Esophagus mucosa (tissue), 1 donor: ENCODE measurements around the gene PDIA6. TPM values are rescaled to one million over a fixed set of nuclear protein-coding genes. Genes with fewer than 3 reads are reported as not detected.
A peak's percentile ranks its signal among the peaks of the same experiment; 100 is the strongest.

ENCODE experiments used
- ATAC-seq: fragments of 200-7000 bp; cut with Tn5 transposase; one replicate; pipeline ENCODE4 v1.9.1; 2020
- total RNA-seq: library from RNA; stranded (reverse); gene quantifications from one replicate; pipeline ENCODE4 v1.2.4, GENCODE V29; 2023
- donor health status: DM: yes; HTN: yes; CAD: no.

The PDIA6 gene
- total RNA-seq, 1 donor from 2014 or later: 90.4 TPM

DNA sequence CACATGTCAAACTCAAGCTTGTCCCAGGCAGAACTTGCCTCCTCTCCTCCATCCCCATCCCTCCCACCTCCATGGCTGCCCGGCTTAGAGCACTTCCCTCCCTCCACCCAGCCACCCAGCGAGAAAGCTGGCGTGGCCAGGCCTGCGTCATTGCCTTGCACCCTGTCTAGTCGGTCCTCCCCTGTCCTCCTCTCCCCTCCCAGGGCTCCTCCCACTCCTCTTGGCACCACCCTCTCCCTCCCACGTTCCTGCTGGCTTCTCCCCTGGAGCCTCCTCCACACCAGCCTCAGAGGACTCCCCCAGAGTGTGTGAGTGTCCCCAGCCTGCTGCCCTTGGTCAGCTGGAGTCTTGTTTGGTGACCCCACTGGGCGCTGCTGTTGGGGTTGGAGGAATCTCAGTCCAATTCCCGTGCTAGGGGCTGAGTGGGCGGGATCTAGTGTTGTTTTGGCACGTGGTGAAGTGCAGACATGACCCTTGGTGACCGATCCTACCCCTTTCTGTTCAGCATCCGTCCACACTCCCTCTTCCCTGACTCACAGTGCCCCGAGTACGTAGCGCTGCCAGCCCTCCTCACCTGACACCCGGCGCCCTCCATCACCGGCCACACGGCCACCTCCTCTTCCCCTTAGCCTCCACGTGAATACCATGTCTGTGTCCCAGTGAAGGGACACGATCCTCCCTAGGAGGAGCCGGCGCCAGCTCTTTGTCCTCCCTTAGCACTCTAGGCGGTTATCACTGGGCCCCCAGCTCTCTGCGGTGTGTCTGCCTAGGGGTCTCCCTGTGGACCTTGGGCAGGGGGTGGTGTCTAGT is 49.7 kb downstream of the PDIA6 start:
- ATAC-seq: peak; percentile 33

DNA sequence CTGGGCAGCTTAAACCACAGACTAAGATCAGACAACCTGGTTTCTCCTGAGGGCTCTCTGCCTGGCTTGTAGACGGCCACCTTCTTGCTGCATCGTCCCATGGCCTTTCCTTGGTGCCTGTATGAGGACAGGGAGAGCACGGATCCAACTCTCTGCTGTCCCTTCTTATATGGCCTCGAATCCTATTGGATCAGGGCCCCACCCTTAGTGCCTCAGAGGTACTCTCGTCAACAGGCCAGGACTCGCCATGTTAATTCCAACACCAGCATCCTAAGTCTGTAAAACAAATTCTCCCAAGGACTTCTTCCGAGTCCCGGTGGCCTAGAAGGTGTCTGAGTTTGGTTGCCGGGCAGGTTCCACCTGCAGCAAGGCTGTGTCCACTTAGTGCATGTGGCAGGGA is 51.0 kb downstream of the PDIA6 start:
- no peak for ATAC-seq

DNA sequence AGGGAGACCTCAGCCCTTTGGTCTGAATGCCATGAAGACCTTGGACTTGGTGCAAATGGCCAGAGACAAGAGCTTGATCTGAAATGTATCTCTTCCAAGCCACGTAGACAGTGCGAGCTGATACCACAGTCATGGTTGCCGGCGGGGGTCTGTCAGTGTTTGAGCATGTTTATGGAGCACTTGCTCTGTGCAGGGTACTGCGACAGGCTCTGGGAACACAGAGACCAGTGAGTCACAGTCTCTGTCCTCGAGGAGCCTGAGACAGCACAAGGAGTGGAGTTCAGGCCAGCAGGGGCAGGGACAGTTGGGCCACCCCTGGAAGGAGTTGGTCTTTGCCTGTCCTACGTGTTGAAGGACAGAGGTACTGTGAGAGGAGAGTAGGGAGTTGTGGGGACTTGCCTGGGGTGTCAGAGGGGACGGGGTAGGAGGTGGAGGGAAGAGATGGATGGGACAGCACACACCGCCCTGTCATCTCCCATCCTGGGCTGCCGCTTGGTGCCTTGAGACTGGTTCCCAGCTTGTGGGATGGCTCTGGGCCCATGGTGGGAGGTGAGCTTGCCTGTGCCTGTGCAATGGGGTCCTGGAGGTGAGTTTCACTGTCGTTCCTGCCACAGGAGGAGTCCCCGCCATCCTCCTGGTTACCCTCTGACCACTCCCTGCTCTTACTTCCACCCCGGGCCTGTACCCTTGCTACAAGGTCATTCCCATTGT is 51.6 kb downstream of the PDIA6 start:
- ATAC-seq: no peak

DNA sequence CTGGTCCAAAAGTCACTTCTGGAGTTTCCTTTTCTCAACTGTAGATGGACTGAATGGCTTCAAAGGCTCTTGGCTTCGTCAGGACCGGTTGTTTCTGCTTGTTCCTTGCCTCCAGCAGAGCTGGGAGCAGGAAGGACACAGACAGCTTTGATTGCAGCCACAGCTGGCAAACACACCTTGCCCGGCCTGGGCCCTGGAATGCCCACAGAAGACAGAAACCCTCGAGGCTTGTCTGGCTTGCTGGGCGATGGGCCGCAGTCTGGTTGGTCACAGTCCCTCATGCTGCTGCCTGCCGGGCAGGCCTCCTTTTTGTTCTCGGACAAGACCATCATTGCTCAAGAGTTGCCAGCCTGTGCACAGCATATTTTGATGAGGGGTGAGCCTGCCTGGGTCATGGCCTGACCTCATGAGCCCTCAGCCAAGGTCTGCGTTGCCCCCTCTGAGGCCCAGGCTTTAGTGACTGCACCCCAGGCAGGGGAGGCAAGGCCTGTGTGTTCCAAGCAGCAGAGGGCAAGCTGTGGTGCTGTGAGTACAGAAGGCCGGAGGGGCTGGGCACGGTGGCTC is 53.4 kb downstream of the PDIA6 start:
- ATAC-seq: peak; percentile 19

DNA sequence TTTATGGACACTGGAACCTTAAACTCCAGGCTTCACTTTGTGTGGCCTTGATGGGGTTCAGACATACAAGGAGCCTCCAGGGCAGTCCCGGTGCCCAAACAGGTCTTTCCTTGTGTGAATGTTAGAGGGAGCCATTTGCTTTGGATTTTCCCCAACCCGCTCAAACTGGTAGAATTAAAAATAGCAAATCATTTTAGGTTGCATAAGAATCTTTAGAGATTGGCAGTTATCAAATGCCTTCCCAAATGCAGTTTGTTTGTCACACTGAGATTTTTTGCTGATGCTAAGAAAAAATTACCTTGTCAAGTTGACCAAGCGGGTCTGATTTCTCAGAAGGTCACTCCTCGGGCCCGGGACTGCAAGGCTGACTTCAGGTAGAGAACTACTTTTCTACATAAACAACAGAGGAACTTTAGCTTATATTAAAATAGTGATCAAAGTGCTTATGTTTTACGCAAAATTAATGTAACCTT is 54.7 kb downstream of the PDIA6 start:
- ATAC-seq: no peak

DNA sequence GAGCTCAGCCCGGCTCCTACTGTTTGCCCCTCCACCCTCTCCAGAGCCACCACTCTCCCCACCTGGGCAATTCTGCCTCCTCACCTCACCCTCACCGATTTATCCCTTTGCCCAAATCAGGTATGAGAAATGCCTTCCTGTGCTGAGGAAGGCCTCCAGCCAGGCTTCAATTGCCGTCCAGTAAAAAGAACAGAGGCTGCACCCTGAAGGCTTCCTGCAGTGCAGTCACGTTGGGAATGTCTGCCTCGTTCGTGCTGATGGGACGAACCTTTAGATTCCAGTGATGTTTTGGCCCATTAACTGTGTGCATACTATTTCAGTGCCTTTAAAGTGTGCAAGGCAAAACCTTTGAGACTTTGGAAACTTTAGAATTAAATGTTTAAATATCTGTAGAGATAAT is 57.0 kb downstream of the PDIA6 start:
- ATAC-seq: no peak

DNA sequence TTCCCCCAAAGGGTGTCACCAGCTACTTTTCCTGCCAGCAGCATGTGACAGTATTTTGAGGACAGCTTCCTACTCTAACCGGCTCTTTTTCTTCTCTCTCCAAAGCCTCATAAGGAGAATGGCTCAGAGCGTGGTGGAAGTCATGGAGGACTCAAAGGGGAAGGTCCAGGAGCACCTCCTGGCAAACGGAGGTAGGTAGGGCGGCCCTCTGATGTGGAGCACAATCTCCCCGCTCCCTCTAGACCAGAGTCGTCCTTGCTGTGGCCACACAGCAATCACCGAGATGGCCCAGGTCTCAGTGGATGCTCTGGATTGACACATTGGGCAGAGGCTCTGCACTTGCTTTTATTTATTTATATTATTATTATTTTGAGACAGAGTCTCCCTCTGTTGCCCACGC is 58.7 kb downstream of the PDIA6 start:
- no peak for ATAC-seq

DNA sequence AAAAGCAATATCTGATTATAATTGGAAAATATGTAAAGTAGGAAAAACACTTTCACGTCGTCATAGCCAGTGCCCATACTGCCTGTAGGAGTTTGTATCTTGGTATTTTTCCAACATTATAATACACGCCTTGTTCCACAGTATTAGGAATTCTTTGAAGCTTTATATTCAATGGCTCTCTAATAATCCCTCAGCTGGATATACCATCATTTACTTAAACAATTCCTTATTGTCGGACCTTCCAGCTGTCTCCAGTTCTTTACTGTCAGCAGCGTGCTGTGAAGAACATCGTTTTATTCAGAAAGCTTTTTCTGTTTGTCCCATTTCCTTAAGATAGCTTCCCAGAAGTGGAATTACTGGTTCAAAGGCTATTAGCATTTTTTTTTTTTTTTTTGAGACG is 59.4 kb downstream of the PDIA6 start:
- ATAC-seq: no peak

DNA sequence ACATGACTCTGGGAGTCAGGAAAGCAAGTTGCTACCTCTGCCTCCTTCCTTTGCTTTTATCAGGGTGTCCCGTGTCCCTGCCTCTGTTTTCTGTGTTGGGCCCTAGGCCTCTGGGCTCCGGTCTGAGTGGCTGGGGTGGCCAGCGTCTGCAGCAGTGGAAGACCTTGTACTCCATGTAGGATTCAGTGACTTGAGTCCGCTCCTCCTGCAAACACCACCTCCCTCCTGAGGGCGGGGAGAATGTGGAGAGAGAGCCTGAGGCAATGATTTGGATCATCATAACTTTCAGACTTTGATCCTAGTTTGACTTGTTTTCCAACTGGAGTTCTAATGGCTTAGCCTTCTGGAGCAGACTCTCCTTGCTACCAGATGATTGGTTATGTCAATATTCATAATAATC is 60.3 kb downstream of the PDIA6 start:
- no peak for ATAC-seq

DNA sequence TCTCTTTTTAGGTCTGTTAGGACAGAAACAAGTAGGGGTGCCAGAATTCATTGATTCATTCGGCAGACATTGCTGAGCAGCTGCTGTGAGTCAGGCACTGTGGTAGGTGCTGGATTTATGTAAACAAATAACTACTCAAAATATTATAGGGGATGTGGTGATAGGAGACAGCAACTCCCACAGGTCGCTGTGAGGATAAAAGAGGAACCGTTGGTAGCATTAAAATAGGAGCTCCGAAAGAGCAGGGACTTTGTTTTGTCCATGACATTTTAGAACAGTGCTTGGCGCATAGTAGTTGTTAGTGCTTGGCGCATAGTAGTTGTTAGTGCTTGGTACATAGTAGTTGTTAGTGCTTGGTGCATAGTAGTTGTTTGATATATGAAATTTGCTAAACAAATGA is 62.0 kb downstream of the PDIA6 start:
- no peak for ATAC-seq

DNA sequence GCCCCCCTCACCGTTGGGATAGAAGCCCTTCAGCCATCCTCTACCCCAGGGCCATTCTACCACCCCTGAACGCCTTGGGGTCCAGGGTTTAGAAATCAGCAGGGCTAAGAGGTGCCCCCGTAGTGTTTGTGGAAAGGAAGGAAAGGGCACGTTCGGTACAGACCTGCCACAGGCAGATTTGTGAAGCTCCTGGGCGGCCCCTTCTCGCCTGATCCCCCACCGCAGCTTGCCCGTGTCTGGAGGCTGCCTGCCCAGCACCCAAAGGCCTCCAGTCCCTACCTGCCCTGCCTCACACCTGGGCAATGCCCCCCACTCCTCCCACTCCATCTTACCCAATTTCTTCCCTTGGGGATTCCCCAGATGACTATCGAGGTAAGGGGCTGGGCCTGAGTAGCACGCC is 69.9 kb downstream of the PDIA6 start:
- peak; percentile 29 for ATAC-seq

DNA sequence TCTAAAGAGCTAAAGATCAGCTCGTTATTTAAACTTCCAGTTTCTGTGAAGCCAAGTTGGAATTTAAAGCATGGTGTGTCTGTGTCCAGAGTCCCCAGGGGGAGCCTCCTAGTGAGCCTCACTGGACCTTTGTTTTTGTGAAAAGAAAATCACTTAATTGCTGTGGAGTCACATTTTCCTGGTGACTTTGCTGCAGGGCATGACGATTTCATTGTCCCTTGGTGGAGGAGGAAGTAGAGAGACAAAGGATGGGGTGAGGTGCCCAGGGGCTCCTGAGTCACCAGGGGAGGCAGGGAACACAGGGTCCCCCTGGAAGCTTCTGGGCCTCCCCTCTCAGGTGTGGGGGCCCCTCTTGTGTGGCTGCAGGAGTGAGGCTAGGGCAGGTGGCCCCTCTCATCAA is 71.4 kb downstream of the PDIA6 start:
- ATAC-seq: peak; percentile 57

DNA sequence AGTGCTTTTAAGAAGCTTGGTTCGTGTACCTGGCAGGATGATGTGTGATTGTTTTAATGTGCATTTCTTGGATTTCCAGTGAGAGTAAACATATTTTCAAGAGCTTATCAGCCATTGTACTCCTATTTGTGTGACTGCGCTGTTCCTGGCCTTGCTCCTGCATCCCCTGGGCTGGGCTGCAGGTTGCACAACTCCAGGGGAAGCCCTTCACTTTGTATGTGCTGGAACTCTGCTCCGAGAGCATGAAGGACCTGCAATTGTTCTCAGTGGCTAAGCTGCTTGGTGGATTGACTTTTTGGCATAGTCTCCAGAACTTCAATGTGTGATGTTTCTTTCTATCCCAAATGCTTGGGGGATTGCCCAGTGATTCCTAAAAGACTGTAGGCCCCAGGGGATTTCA is 72.4 kb downstream of the PDIA6 start:
- no peak for ATAC-seq

DNA sequence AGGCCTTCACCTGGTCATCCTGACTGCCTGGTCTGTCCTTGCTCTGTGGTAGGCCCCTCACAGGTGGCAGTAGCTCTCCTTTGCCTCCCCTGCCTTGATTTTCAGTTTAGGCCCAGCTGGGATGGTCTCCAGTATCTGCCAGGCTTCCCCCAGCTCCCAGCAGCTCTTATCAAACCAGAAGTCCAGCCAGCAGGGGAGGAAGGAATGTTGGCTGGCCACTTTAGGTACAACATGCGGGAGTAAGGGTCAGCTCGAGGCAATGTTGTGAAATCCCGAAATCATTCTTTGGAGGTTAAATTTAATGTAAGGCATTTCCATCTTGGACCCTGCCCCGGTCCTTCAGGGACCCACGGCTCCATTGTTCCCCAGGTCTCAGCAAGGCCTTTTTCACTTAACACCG is 74.4 kb downstream of the PDIA6 start:
- no peak for ATAC-seq

DNA sequence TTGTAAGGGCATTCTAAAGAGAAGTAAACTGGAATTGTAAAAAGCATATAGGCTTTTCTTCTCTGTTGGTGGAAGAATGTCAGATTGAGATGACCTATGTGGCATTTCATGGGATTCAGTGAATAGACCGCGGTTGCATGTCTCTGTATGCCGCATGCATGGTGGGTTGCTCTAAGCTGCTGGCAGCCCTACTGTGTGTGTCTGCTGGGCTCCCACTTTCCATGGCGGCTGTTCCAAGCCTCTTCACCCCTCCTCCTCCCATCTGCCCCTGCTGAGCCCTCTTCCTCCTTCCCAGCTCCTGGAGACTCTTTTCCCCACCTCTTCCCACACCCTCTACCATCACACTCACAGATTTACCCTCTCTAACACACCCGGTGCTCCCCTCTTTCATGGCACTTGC is 78.6 kb downstream of the PDIA6 start:
- no peak for ATAC-seq

DNA sequence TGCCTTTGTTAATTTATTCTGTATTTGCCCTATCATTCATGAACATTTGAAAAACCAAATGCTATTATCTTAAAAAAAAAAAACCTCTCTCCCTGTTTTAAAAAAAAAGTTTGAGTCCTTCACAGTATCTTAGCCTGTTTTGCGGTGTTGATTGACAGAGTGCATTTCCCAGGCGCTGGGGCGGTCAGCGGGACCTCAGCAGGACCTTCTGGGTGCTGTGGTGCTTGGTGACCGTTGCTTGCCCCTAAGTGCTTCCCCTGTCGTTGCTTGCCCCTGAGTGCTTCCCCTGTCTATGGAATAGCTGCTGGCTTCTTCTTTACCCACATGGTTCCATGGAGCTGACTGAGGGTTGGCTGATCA is 79.0 kb downstream of the PDIA6 start:
- ATAC-seq: no peak

Other genes with a start within 250 kb of the PDIA6 start
- gene NOL10, start 122.8 kb downstream of the PDIA6 start, total RNA-seq: 16.7 TPM
- 5.1 TPM for gene ATP6V1C2, start 91.2 kb downstream of the PDIA6 start, total RNA-seq
- not detected for gene KCNF1, start 99.1 kb upstream of the PDIA6 start, total RNA-seq